GM12891 (cell line): ENCODE measurements around the gene ABCA8.

ENCODE experiments used
- PAX5 ChIP-seq: IDR thresholded peaks from 2 replicates; pipeline ENCODE4 v1.6.1; 2011; ENCODE audit warnings: low read length, moderate library complexity, mild to moderate bottlenecking; ENCODE audit not compliant: insufficient read depth, severe bottlenecking
- POLR2A ChIP-seq: IDR thresholded peaks from 2 replicates; pipeline ENCODE4 v1.6.1; 2011; ENCODE audit warnings: low read depth, low read length, control low read depth
- POLR2AphosphoS5 ChIP-seq: IDR thresholded peaks from 2 replicates; pipeline ENCODE4 v1.6.1; 2011; ENCODE audit warnings: low read depth, low read length, control low read depth
- SPI1 ChIP-seq: IDR thresholded peaks from 2 replicates; pipeline ENCODE4 v1.6.1; 2011; ENCODE audit warnings: low read depth, low read length, control low read depth
- TAF1 ChIP-seq: IDR thresholded peaks from 2 replicates; pipeline ENCODE4 v1.6.1; 2011; ENCODE audit warnings: low read depth, low read length, control low read depth

GRCh38 chr17:68868708-68869107 is 86.5 kb downstream of the ABCA8 start:
- TF ChIP-seq POLR2A: no peak
- no peak for TF ChIP-seq POLR2AphosphoS5
- TF ChIP-seq TAF1: no peak
- no peak for TF ChIP-seq SPI1
- TF ChIP-seq PAX5: no peak
